H9 (cell line): Measurements from ENCODE around the gene B3GALT4. TPM values are rescaled to one million over a fixed set of nuclear protein-coding genes. Genes with fewer than 3 reads are reported as not detected.

Experiments used
- DNase-seq: peaks from one replicate; pipeline ENCODE4 v3.0.0-alpha.2; 2017
- H2AFZ ChIP-seq: one replicate; pipeline ENCODE4 v1.6.1; 2013; ENCODE audit warnings: mild to moderate bottlenecking, low read length, control low read depth, moderate library complexity
- H2AK5ac ChIP-seq: 2 replicates; pipeline ENCODE4 v1.6.1; 2013; ENCODE audit warnings: low read length, control low read depth, mixed read lengths; ENCODE audit not compliant: insufficient read length
- H2BK120ac ChIP-seq: one replicate; pipeline ENCODE4 v1.6.1; 2013; ENCODE audit warnings: low read depth, mild to moderate bottlenecking, low read length, control low read depth, inconsistent platforms; ENCODE audit not compliant: poor library complexity, severe bottlenecking
- H2BK12ac ChIP-seq: 2 replicates; pipeline ENCODE4 v1.6.1; 2013; ENCODE audit warnings: low read length, control low read depth, mixed read lengths, low read depth; ENCODE audit not compliant: insufficient read length
- H2BK15ac ChIP-seq: 2 replicates; pipeline ENCODE4 v1.6.1; 2013; ENCODE audit warnings: low read depth, low read length, control low read depth
- H2BK20ac ChIP-seq: one replicate; pipeline ENCODE4 v1.6.1; 2013; ENCODE audit warnings: low read depth, mild to moderate bottlenecking, low read length, control low read depth, inconsistent platforms; ENCODE audit not compliant: poor library complexity, severe bottlenecking
- H2BK5ac ChIP-seq: 2 replicates; pipeline ENCODE4 v1.6.1; 2013; ENCODE audit warnings: low read length, control low read depth, mixed read lengths; ENCODE audit not compliant: insufficient read length
- H3K14ac ChIP-seq: 2 replicates; pipeline ENCODE4 v1.6.1; 2013; ENCODE audit warnings: low read length, control low read depth; ENCODE audit not compliant: insufficient read depth
- H3K18ac ChIP-seq: 2 replicates; pipeline ENCODE4 v1.6.1; 2013; ENCODE audit warnings: low read depth, mild to moderate bottlenecking, mixed read lengths, low read length, control low read depth; ENCODE audit not compliant: insufficient read length
- H3K23ac ChIP-seq: 2 replicates; pipeline ENCODE4 v1.6.1; 2013; ENCODE audit warnings: low read length, control low read depth, mixed read lengths, low read depth; ENCODE audit not compliant: insufficient read length
- H3K23me2 ChIP-seq: 2 replicates; pipeline ENCODE4 v1.6.1; 2013; ENCODE audit warnings: low read depth, mild to moderate bottlenecking, mixed read lengths, low read length, control low read depth; ENCODE audit not compliant: insufficient read length, poor library complexity, severe bottlenecking
- H3K27ac ChIP-seq: 2 replicates; pipeline ENCODE4 v1.5.1; 2013; ENCODE audit warnings: low read length, control low read depth, mixed read lengths, low read depth; ENCODE audit not compliant: insufficient read length
- H3K27me3 ChIP-seq: 2 replicates; pipeline ENCODE4 v1.6.1; 2013; ENCODE audit warnings: low read length, control low read depth, inconsistent platforms; ENCODE audit not compliant: insufficient read depth
- H3K4ac ChIP-seq: 2 replicates; pipeline ENCODE4 v1.6.1; 2013; ENCODE audit warnings: low read depth, mild to moderate bottlenecking, control low read depth, inconsistent platforms, low read length, moderate library complexity
- H3K4me1 ChIP-seq: 2 replicates; pipeline ENCODE4 v1.6.1; 2013; ENCODE audit warnings: low read length, control low read depth, inconsistent platforms; ENCODE audit not compliant: insufficient read depth
- H3K4me2 ChIP-seq: 2 replicates; pipeline ENCODE4 v1.6.1; 2013; ENCODE audit warnings: low read length, control low read depth, mixed read lengths; ENCODE audit not compliant: insufficient read length, insufficient read depth
- H3K56ac ChIP-seq: 2 replicates; pipeline ENCODE4 v1.6.1; 2013; ENCODE audit warnings: low read depth, mild to moderate bottlenecking, mixed read lengths, low read length, control low read depth; ENCODE audit not compliant: insufficient read length
- H3K79me1 ChIP-seq: 2 replicates; pipeline ENCODE4 v1.6.1; 2013; ENCODE audit warnings: low read depth, mild to moderate bottlenecking, moderate library complexity, low read length, control low read depth, inconsistent platforms; ENCODE audit not compliant: insufficient read depth, poor library complexity, severe bottlenecking
- H3K79me2 ChIP-seq: 2 replicates; pipeline ENCODE4 v1.6.1; 2013; ENCODE audit warnings: low read length, control low read depth, inconsistent platforms; ENCODE audit not compliant: insufficient read depth
- H3K9ac ChIP-seq: 2 replicates; pipeline ENCODE4 v1.6.1; 2013; ENCODE audit warnings: low read length, control low read depth, mixed read lengths; ENCODE audit not compliant: insufficient read length; ENCODE audit errors: extremely low read depth
- H3K9me3 ChIP-seq: one replicate; pipeline ENCODE4 v1.6.1; 2013; ENCODE audit warnings: low read depth, low read length, inconsistent platforms; ENCODE audit not compliant: control insufficient read depth
- H3T11ph ChIP-seq: one replicate; pipeline ENCODE4 v1.6.1; 2013; ENCODE audit warnings: mild to moderate bottlenecking, low read length, control low read depth, inconsistent platforms
- H4K20me1 ChIP-seq: one replicate; pipeline ENCODE4 v1.6.1; 2013; ENCODE audit not compliant: control insufficient read depth, insufficient read length, insufficient read depth
- H4K5ac ChIP-seq: 2 replicates; pipeline ENCODE4 v1.6.1; 2013; ENCODE audit warnings: low read depth, mild to moderate bottlenecking, mixed read lengths, low read length, control low read depth; ENCODE audit not compliant: insufficient read length
- H4K8ac ChIP-seq: replicated peaks from 2 replicates; pipeline ENCODE4 v1.6.1; 2013; ENCODE audit warnings: low read length, control low read depth, mixed read lengths, low read depth; ENCODE audit not compliant: insufficient read length
- H4K91ac ChIP-seq: 2 replicates; pipeline ENCODE4 v1.6.1; 2013; ENCODE audit warnings: low read depth, mild to moderate bottlenecking, moderate library complexity, mixed read lengths, low read length, control low read depth; ENCODE audit not compliant: insufficient read length
- H3K27ac Mint-ChIP-seq, 3 experiments: 2 replicates in 2 of 3; 3 replicates in 1 of 3; pipeline ENCODE4 v1.8.0; 2020 to 2021; ENCODE audit warnings: mixed read lengths in 3 of 3, mild to moderate bottlenecking in 1 of 3, moderate library complexity in 1 of 3
- H3K27me3 Mint-ChIP-seq: 2 replicates; pipeline ENCODE4 v1.8.0; 2021; ENCODE audit warnings: low read depth, mild to moderate bottlenecking, moderate library complexity, mixed read lengths
- H3K36me3 Mint-ChIP-seq, 3 experiments: 2 replicates in 2 of 3; 3 replicates in 1 of 3; pipeline ENCODE4 v1.8.0; 2020 to 2021; ENCODE audit warnings: low read depth in 3 of 3, mixed read lengths in 3 of 3; ENCODE audit not compliant: insufficient read depth in 1 of 3
- H3K4me1 Mint-ChIP-seq, 2 experiments: 2 replicates each; pipeline ENCODE4 v1.8.0; 2020; ENCODE audit warnings: mixed read lengths in 2 of 2
- H3K4me3 Mint-ChIP-seq, 2 experiments: 2 replicates in 1 of 2; 3 replicates in 1 of 2; pipeline ENCODE4 v1.8.0; 2020 to 2021; ENCODE audit warnings: mild to moderate bottlenecking in 2 of 2, mixed read lengths in 2 of 2, moderate library complexity in 1 of 2
- H3K9me3 Mint-ChIP-seq, 2 experiments: 2 replicates in 1 of 2; 3 replicates in 1 of 2; pipeline ENCODE4 v1.8.0; 2020; ENCODE audit warnings: mild to moderate bottlenecking in 2 of 2, mixed read lengths in 2 of 2, moderate library complexity in 1 of 2
- CTCF ChIP-seq: fragments of 200-600 bp; sonication (generic); conservative IDR thresholded peaks from 3 replicates; pipeline ENCODE4 v1.8.0; 2021; ENCODE audit warnings: antibody characterized with exemption, mild to moderate bottlenecking
- WGBS: extraction: QIAGEN DNeasy Blood & Tissue Kit; methylation state at CpG from one replicate; pipeline ENCODE4 v1.1.7; 2013; ENCODE audit warnings: missing lambda C conversion rate, low lambda C conversion rate, mixed read lengths; ENCODE audit not compliant: insufficient read length; ENCODE audit errors: extremely low coverage; 5-methylcytosine and 5-hydroxymethylcytosine counted together
- total RNA-seq: library from RNA; stranded (reverse); gene quantifications from 2 replicates; pipeline ENCODE4 v1.2.1, GENCODE V29; 2021

Gene B3GALT4
- total RNA-seq, 1 experiment from 2014 or later, result 3.2 TPM

- H3K79me1 ChIP-seq, result no peaks in the 10 kb centered on the region
- no CpG with 5 or more reads among the region's 7 CpGs for WGBS
- no peak overlapping the region for H2BK15ac ChIP-seq
- Mint-ChIP-seq H3K27me3 (no peaks in the 10 kb centered on the region), H3K27ac (no peak overlapping the region), H3K4me1 (no peaks in the 10 kb centered on the region), H3K36me3 (peaks cover 30 to 77% (median 68%) of the 10 kb centered on the region in 3 experiments; a peak in 6 of 7 replicates), H3K4me3 (no peak overlapping the region), H3K9me3 (no peaks in the 10 kb centered on the region)
- no peak for DNase-seq
- H3K4ac ChIP-seq, result no peak overlapping the region
- H3K4me2 ChIP-seq, result no peak overlapping the region
- no peak overlapping the region for H4K8ac ChIP-seq
- H2BK20ac ChIP-seq, result no peak overlapping the region
- H3T11ph ChIP-seq, result no peak overlapping the region
- no peaks in the 10 kb centered on the region for H3K9me3 ChIP-seq
- no peak overlapping the region for H4K5ac ChIP-seq
- no peaks in the 10 kb centered on the region for H4K20me1 ChIP-seq
- no peak overlapping the region for H2BK120ac ChIP-seq
- H3K79me2 ChIP-seq, result no peaks in the 10 kb centered on the region
- H3K23ac ChIP-seq, result no peak overlapping the region
- TF ChIP-seq CTCF, result no peak
- no peak overlapping the region for H2AFZ ChIP-seq
- H3K4me1 ChIP-seq, result no peaks in the 10 kb centered on the region
- no peak overlapping the region for H3K14ac ChIP-seq
- no peak overlapping the region for H2BK5ac ChIP-seq
- H2AK5ac ChIP-seq, result no peak overlapping the region
- H3K56ac ChIP-seq, result no peak overlapping the region
- no peak overlapping the region for H3K18ac ChIP-seq
- no peaks in the 10 kb centered on the region for H3K23me2 ChIP-seq
- H3K9ac ChIP-seq, result no peak overlapping the region
- no peak overlapping the region for H4K91ac ChIP-seq
- no peak overlapping the region for H3K27ac ChIP-seq
- no peak overlapping the region for H2BK12ac ChIP-seq
- no peaks in the 10 kb centered on the region for H3K27me3 ChIP-seq
Observed at GRCh38 chr6:33264015-33264414, 12.9 kb upstream of the B3GALT4 start.
